Panc1 (cell line): ENCODE results near the gene CHTF8. TPM values are rescaled to one million over a fixed set of nuclear protein-coding genes. Genes with fewer than 3 reads are reported as not detected.

Experiments
- ATAC-seq: fragments of 200-7000 bp; cut with Tn5 transposase; 2 replicates; pipeline ENCODE4 v1.9.1; 2020; ENCODE audit warnings: mild to moderate bottlenecking, moderate library complexity
- BruUV-seq: library from RNA; stranded (reverse); fragments of 400-500 nt; replicated peaks from 2 replicates; lab custom pipeline; 2021; lab: Mats Ljungman, UMichigan
- CTCF ChIA-PET: fragments of 300-600 bp; sonication (Branson Sonifier 250); formaldehyde crosslinking; loops from one replicate; lab custom pipeline; 2022; ENCODE audit warnings: antibody characterized with exemption; lab: Charles Lee
- POLR2A ChIA-PET: fragments of 300-600 bp; sonication (Branson Sonifier 250); formaldehyde crosslinking; loops from one replicate; lab custom pipeline; 2022; ENCODE audit warnings: antibody characterized with exemption; lab: Charles Lee
- DNase-seq: peaks from one replicate; pipeline ENCODE4 v3.0.0-alpha.2; 2010; ENCODE audit warnings: low read depth, low spot score
- H3K27ac ChIP-seq: 2 replicates; pipeline ENCODE4 v1.5.1; 2011; ENCODE audit warnings: mild to moderate bottlenecking, low read length, inconsistent platforms
- H3K27me3 ChIP-seq: fragments of 200-500 bp; sonication (Bioruptor generic); 2 replicates; pipeline ENCODE4 v1.6.0; 2014; ENCODE audit warnings: low read length, inconsistent platforms; ENCODE audit not compliant: control insufficient read depth, insufficient read depth
- H3K36me3 ChIP-seq: fragments of 200-500 bp; sonication (Bioruptor generic); 2 replicates; pipeline ENCODE4 v1.5.1; 2014; ENCODE audit warnings: inconsistent platforms, mild to moderate bottlenecking, low read length, moderate library complexity; ENCODE audit not compliant: control insufficient read depth, insufficient read depth
- H3K4me1 ChIP-seq: 2 replicates; pipeline ENCODE4 v1.5.1; 2011; ENCODE audit warnings: inconsistent platforms, mild to moderate bottlenecking, low read length, moderate library complexity; ENCODE audit not compliant: control insufficient read depth, insufficient read depth
- H3K4me3 ChIP-seq, 2 experiments: 2 replicates each; pipeline ENCODE4 v1.5.1; 2011 to 2012; ENCODE audit warnings: low read depth in 2 of 2, low read length in 2 of 2, mild to moderate bottlenecking in 2 of 2, inconsistent platforms in 1 of 2, moderate library complexity in 1 of 2
- H3K9me3 ChIP-seq: fragments of 200-500 bp; sonication (Bioruptor generic); 2 replicates; pipeline ENCODE4 v1.5.1; 2014; ENCODE audit warnings: low read depth, mild to moderate bottlenecking, inconsistent platforms, low read length, moderate library complexity; ENCODE audit not compliant: control insufficient read depth, insufficient read depth
- POLR2AphosphoS5 ChIP-seq: IDR thresholded peaks from 2 replicates; pipeline ENCODE4 v1.6.1; 2012; ENCODE audit warnings: mild to moderate bottlenecking, low read depth, low read length, moderate library complexity
- REST ChIP-seq, 2 experiments: IDR thresholded peaks; 2 replicates each; pipeline ENCODE4 v1.6.1; 2011 to 2012; ENCODE audit warnings: low read depth in 2 of 2, control low read depth in 1 of 2, low read length in 1 of 2, mild to moderate bottlenecking in 1 of 2, moderate library complexity in 1 of 2; ENCODE audit not compliant: insufficient read depth in 1 of 2
- SIN3A ChIP-seq: IDR thresholded peaks from 2 replicates; pipeline ENCODE4 v1.6.1; 2012; ENCODE audit warnings: low read depth, mild to moderate bottlenecking, low read length, moderate library complexity, borderline replicate concordance; ENCODE audit not compliant: insufficient read depth
- TCF7L2 ChIP-seq: IDR thresholded peaks from 2 replicates; pipeline ENCODE4 v1.6.1; 2011; ENCODE audit warnings: mild to moderate bottlenecking, low read depth, low read length, inconsistent platforms
- in situ Hi-C: cut with HindIII; loops from 2 replicates; pipeline ENCODE4 v1.10.0; 2016; ENCODE audit warnings: low sequenced_read_pairs, low pct_unique_long_range_greater_than_20kb
- intact Hi-C: fragments of 100-400 bp; cut with micrococcal nuclease; formaldehyde crosslinking; loops from one replicate; pipeline ENCODE4 v1.10.0; 2022; ENCODE audit not compliant: unreplicated experiment
- total RNA-seq: library from RNA; stranded (reverse); gene quantifications from one replicate; pipeline ENCODE4 v1.2.1, GENCODE V29; 2021; ENCODE audit not compliant: unreplicated experiment
- TF ChIP-seq, protein P1 (sequence below): fragments of 450-650 bp; IDR thresholded peaks from 2 replicates; pipeline ENCODE4 v1.5.1; 2017; ENCODE audit warnings: mild to moderate bottlenecking

CHTF8 gene
- total RNA-seq, 1 experiment from 2014 or later: 116 TPM

GRCh38 chr16:69089091-69089910 lies 43.1 kb downstream of the CHTF8 start (continued):
- no peak for TF ChIP-seq REST (IDR thresholded peaks at IDR 0.05; ENCODE audit: insufficient read depth in 1 of 2, low read depth in 2 of 2, low read length in 1 of 2)

- intact Hi-C loops: no loop called here
- no peak overlapping the region for H3K4me3 ChIP-seq
- peaks cover 13% of the 10 kb centered on the region; the same call in 1 of the 2 replicates for H3K4me1 ChIP-seq
- no peak for DNase-seq
- BruUV-seq: no TSS peak
- H3K27me3 ChIP-seq: no peaks in the 10 kb centered on the region
- no peak overlapping the region for H3K27ac ChIP-seq
- CTCF ChIA-PET: no interaction called here
- POLR2A ChIA-PET: no interaction called here
- in situ Hi-C loops: no loop called here
- TF ChIP-seq POLR2AphosphoS5 (no peak), SIN3A (no peak), TCF7L2 (no peak), REST (IDR thresholded peaks at IDR 0.05; ENCODE audit: insufficient read depth in 1 of 2, low read depth in 2 of 2, low read length in 1 of 2) (no peak)
- TF ChIP-seq, protein P1, sequence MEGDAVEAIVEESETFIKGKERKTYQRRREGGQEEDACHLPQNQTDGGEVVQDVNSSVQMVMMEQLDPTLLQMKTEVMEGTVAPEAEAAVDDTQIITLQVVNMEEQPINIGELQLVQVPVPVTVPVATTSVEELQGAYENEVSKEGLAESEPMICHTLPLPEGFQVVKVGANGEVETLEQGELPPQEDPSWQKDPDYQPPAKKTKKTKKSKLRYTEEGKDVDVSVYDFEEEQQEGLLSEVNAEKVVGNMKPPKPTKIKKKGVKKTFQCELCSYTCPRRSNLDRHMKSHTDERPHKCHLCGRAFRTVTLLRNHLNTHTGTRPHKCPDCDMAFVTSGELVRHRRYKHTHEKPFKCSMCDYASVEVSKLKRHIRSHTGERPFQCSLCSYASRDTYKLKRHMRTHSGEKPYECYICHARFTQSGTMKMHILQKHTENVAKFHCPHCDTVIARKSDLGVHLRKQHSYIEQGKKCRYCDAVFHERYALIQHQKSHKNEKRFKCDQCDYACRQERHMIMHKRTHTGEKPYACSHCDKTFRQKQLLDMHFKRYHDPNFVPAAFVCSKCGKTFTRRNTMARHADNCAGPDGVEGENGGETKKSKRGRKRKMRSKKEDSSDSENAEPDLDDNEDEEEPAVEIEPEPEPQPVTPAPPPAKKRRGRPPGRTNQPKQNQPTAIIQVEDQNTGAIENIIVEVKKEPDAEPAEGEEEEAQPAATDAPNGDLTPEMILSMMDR: no peak
- H3K36me3 ChIP-seq: no peaks in the 10 kb centered on the region
- ATAC-seq: no peak
- H3K9me3 ChIP-seq: no peaks in the 10 kb centered on the region
Observed at GRCh38 chr16:69088684-69089083, 43.7 kb downstream of the CHTF8 start.
